GM10266 (cell line): Measurements from ENCODE around the gene CARD9.

Experiments
- DNase-seq: peaks from one replicate; pipeline ENCODE4 v3.0.0; 2012; ENCODE audit errors: extremely low spot score
- CTCF ChIP-seq: IDR thresholded peaks from 2 replicates; pipeline ENCODE4 v1.5.1; 2012; ENCODE audit warnings: mild to moderate bottlenecking, low read depth; ENCODE audit not compliant: control insufficient read depth, insufficient read depth; ENCODE audit errors: missing control alignments

CARD9 gene

GRCh38 chr9:136349546-136349945 is 23.9 kb downstream of the CARD9 start:
- no peak for DNase-seq
- TF ChIP-seq CTCF, result no peak

- no peak for DNase-seq
- TF ChIP-seq CTCF, result no peak
Observed at GRCh38 chr9:136348691-136349090, 24.8 kb downstream of the CARD9 start.

GRCh38 chr9:136347472-136348256 is 25.8 kb downstream of the CARD9 start:
- TF ChIP-seq CTCF, result no peak
- no peak for DNase-seq

GRCh38 chr9:136346927-136347465 is 26.5 kb downstream of the CARD9 start:
- DNase-seq, result no peak
- no peak for TF ChIP-seq CTCF

- no peak for DNase-seq
- TF ChIP-seq CTCF, result no peak
Observed at GRCh38 chr9:136346157-136346481, 27.4 kb downstream of the CARD9 start.

GRCh38 chr9:136345281-136346156 is 27.9 kb downstream of the CARD9 start:
- no peak for TF ChIP-seq CTCF
- DNase-seq, result no peak
